ENCODE measurements around the gene ADCK2.
"Not testable (repeated sequence)": the region's sequence is repeated elsewhere in the genome, so short reads cannot be mapped to it uniquely, and the experiment has no call there.

The ADCK2 gene

GRCh38 chr7:140675726-140676125, 3.0 kb downstream of the ADCK2 start:
- H3K27me3 ChIP-seq (ENCODE audit: insufficient read depth, poor library complexity, severe bottlenecking): no peaks in the 10 kb centered on the region
- no peak for TF ChIP-seq POLR2AphosphoS5 (IDR thresholded peaks at IDR 0.05; ENCODE audit: low read depth)
- no peak for TF ChIP-seq SPI1 (IDR thresholded peaks at IDR 0.05; ENCODE audit: borderline replicate concordance, low read depth)
- no peak for TF ChIP-seq GABPA (IDR thresholded peaks at IDR 0.05; ENCODE audit: low read depth)
- TF ChIP-seq, protein P1, sequence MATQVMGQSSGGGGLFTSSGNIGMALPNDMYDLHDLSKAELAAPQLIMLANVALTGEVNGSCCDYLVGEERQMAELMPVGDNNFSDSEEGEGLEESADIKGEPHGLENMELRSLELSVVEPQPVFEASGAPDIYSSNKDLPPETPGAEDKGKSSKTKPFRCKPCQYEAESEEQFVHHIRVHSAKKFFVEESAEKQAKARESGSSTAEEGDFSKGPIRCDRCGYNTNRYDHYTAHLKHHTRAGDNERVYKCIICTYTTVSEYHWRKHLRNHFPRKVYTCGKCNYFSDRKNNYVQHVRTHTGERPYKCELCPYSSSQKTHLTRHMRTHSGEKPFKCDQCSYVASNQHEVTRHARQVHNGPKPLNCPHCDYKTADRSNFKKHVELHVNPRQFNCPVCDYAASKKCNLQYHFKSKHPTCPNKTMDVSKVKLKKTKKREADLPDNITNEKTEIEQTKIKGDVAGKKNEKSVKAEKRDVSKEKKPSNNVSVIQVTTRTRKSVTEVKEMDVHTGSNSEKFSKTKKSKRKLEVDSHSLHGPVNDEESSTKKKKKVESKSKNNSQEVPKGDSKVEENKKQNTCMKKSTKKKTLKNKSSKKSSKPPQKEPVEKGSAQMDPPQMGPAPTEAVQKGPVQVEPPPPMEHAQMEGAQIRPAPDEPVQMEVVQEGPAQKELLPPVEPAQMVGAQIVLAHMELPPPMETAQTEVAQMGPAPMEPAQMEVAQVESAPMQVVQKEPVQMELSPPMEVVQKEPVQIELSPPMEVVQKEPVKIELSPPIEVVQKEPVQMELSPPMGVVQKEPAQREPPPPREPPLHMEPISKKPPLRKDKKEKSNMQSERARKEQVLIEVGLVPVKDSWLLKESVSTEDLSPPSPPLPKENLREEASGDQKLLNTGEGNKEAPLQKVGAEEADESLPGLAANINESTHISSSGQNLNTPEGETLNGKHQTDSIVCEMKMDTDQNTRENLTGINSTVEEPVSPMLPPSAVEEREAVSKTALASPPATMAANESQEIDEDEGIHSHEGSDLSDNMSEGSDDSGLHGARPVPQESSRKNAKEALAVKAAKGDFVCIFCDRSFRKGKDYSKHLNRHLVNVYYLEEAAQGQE (IDR thresholded peaks at IDR 0.05; ENCODE audit: insufficient replicate concordance, low read depth): no peak
- no peak for TF ChIP-seq CTCF (IDR thresholded peaks at IDR 0.05; ENCODE audit: insufficient read depth, low read length)
- no peak overlapping the region for H3K4me3 ChIP-seq (replicated peaks; ENCODE audit: insufficient read depth, low read length)
- H3K27ac ChIP-seq (replicated peaks): no peak overlapping the region
- no peak for DNase-seq (ENCODE audit: low read depth in 1 of 2, low spot score in 1 of 2)

DNA sequence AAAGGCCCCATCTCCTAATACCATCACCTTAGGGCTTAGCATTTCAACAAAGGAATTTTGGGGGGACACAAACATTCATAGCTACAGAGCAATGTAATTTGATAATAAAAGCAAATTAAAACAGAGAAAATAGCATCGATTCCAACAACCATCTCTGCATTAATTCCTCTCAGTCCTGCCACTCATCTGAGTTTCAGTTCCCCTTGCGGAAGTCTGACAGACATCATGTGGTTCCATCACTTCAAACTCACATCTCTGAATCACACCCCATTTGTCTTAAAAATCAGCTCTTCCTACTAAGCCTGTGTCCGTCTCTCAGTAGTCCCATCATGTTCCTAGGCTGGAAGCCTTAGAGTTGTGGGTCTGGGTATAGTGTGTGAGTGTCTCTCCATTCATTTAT, 3.6 kb downstream of the ADCK2 start:
- Histone ChIP-seq H3K27ac (replicated peaks) (no peak overlapping the region), H3K27me3 (ENCODE audit: insufficient read depth, poor library complexity, severe bottlenecking) (no peaks in the 10 kb centered on the region), H3K4me3 (replicated peaks; ENCODE audit: insufficient read depth, low read length) (no peak overlapping the region)
- no peak for DNase-seq (ENCODE audit: low read depth in 1 of 2, low spot score in 1 of 2)
- TF ChIP-seq, protein P1 (IDR thresholded peaks at IDR 0.05; ENCODE audit: insufficient replicate concordance, low read depth): no peak
- TF ChIP-seq POLR2AphosphoS5 (IDR thresholded peaks at IDR 0.05; ENCODE audit: low read depth) (no peak), CTCF (IDR thresholded peaks at IDR 0.05; ENCODE audit: insufficient read depth, low read length) (no peak), GABPA (IDR thresholded peaks at IDR 0.05; ENCODE audit: low read depth) (no peak)

- not testable (repeated sequence) for H3K27me3 ChIP-seq (ENCODE audit: insufficient read depth, poor library complexity, severe bottlenecking); H3K4me3 ChIP-seq (replicated peaks; ENCODE audit: insufficient read depth, low read length); H3K27ac ChIP-seq (replicated peaks); DNase-seq (ENCODE audit: low read depth in 1 of 2, low spot score in 1 of 2)
These were observed 4.2 kb downstream of the ADCK2 start for GRCh38 chr7:140676956-140677355.

DNA sequence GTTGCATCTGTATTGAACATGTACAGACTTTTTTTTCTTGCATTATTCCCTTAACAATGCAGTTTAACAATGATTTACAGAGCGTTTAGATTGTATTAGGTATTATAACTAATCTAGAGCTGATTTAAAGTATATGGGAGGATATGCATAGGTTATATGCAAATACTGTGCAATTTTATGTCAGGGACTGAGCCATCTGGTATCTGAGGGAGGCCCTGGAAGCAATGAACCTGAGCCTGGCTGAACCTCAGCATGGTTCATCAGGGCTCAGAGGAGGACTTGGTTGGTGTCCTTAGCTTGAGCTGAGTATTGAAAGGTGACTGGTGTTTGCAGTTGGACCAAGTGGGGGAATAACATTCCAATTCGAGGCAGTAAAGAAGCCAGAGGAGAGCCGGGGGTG, 4.8 kb downstream of the ADCK2 start:
- TF ChIP-seq, protein P1 (IDR thresholded peaks at IDR 0.05; ENCODE audit: insufficient replicate concordance, low read depth): no peak
- TF ChIP-seq POLR2AphosphoS5 (IDR thresholded peaks at IDR 0.05; ENCODE audit: low read depth) (no peak), SPI1 (IDR thresholded peaks at IDR 0.05; ENCODE audit: borderline replicate concordance, low read depth) (no peak), GABPA (IDR thresholded peaks at IDR 0.05; ENCODE audit: low read depth) (no peak), CTCF (IDR thresholded peaks at IDR 0.05; ENCODE audit: insufficient read depth, low read length) (no peak)
- H3K4me3 ChIP-seq (replicated peaks; ENCODE audit: insufficient read depth, low read length): no peak overlapping the region

More for the DNA sequence above, 4.8 kb downstream of the ADCK2 start:
- no peaks in the 10 kb centered on the region for H3K27me3 ChIP-seq (ENCODE audit: insufficient read depth, poor library complexity, severe bottlenecking)
- H3K27ac ChIP-seq (replicated peaks): no peak overlapping the region
- no peak for DNase-seq (ENCODE audit: low read depth in 1 of 2, low spot score in 1 of 2)
